22Rv1 (cell line): ENCODE data around the gene AVPI1.

Source experiments
- H3K27ac ChIP-seq: fragments of 450-650 bp; 2 replicates; pipeline ENCODE4 v1.5.1; 2017
- ZFX ChIP-seq: fragments of 450-650 bp; IDR thresholded peaks from 2 replicates; pipeline ENCODE4 v1.6.1; 2017; ENCODE audit warnings: antibody characterized with exemption, borderline replicate concordance
- TF ChIP-seq, protein P1 (sequence below): fragments of 450-650 bp; IDR thresholded peaks from 2 replicates; pipeline ENCODE4 v1.5.1; 2017; ENCODE audit warnings: mild to moderate bottlenecking

AVPI1 gene

DNA sequence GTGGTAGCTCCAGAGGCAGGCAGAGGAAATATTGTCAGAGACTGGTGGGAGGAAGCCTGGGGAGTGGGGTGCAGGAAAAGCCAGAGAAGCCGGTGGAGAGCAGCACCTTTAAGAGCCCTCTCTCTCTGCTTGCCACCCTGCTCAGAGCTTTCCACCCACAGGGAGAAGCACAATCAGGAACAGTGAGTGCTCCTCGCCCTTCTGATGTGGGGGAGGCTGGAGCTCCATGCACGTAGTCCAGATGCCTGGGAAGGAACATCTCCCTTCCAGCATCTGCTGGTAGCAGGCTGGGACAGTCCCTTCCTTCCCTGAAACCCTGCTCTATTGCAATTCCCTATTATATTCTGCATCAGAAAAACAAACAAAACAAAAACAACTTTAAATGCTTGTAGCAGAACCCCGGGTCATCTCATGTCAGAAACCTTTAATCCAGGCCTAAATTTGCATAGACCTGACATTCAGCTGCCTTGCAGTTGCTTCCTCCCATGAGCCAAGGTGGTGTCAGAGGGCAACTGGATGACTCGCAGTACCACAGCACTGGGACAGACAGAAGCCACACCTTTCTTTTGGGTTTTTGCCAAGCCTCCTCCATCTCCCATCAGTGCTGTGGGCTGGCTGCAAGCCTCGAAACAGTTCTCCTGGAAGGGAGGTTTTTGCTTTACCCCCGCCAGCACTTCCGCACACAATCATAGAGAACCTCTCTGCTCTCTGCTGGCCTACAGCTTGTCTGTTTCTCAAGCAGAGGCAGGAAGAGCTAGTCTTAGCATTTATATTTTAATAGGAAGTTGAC lies 13.1 kb downstream of the AVPI1 start:
- H3K27ac ChIP-seq, result no peak overlapping the region
- TF ChIP-seq, protein P1, sequence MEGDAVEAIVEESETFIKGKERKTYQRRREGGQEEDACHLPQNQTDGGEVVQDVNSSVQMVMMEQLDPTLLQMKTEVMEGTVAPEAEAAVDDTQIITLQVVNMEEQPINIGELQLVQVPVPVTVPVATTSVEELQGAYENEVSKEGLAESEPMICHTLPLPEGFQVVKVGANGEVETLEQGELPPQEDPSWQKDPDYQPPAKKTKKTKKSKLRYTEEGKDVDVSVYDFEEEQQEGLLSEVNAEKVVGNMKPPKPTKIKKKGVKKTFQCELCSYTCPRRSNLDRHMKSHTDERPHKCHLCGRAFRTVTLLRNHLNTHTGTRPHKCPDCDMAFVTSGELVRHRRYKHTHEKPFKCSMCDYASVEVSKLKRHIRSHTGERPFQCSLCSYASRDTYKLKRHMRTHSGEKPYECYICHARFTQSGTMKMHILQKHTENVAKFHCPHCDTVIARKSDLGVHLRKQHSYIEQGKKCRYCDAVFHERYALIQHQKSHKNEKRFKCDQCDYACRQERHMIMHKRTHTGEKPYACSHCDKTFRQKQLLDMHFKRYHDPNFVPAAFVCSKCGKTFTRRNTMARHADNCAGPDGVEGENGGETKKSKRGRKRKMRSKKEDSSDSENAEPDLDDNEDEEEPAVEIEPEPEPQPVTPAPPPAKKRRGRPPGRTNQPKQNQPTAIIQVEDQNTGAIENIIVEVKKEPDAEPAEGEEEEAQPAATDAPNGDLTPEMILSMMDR, result no peak
- no peak for TF ChIP-seq ZFX

DNA sequence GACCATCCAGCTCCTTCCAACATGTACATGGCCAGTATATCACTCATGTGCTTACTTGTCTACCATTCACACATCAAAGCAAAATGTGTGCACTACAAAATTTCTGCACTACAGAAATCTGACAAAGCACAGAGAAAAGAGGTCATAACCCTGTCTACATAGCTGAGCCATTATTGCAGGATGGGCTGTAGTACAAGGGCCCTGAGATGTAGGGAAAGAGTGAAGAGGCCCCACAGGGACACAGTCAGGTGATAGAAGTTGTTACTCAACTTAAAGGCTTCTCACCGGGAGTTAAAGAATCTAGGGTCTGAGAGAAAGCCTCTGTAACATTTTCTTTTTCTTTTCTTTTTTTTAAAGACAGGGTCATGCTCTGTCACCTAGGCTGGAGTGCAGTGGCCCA lies 17.5 kb downstream of the AVPI1 start:
- TF ChIP-seq ZFX, result no peak
- TF ChIP-seq, protein P1, result no peak
- H3K27ac ChIP-seq, result no peak overlapping the region

DNA sequence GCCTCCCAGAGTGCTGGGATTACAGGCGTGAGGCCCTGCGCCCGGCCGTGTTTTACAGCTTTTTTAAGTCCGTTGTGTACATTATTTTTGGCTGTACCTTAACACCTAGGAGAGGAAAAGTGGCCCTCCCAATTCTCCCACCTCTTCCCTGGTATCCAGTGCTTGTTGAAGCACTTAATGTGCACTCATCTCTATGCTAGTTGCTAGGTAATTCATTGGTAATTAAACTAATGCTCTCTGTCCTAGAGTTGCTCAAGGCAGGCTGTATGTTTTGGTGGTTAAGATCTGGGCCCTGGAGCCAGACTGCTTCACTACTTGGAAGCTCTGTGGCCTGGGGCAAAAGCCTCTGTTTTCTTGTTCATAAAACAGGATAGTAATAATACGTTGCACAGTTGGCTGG lies 19.6 kb downstream of the AVPI1 start:
- TF ChIP-seq ZFX, result no peak
- TF ChIP-seq, protein P1, result no peak
- no peak overlapping the region for H3K27ac ChIP-seq

DNA sequence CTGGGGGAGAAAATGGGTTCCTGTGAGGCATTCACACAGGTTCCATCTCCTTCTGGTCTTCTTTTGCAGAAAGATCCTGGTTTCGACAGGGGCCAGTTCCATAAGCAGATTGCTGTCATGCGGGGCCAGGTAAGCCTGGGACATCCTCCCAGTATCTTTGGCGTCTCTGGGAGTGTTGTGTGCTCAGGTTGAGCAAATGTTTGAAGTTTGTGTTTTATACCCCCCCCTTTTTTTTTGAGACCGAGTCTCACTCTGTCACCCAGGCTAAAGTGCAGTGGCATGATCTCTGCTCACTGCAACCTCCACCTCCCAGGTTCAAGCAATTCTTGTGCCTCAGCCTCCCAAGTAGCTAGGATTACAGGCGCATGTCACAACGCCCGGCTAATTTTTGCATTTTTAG lies 20.0 kb downstream of the AVPI1 start:
- H3K27ac ChIP-seq, result no peak overlapping the region
- TF ChIP-seq ZFX, result no peak
- TF ChIP-seq, protein P1, result no peak

DNA sequence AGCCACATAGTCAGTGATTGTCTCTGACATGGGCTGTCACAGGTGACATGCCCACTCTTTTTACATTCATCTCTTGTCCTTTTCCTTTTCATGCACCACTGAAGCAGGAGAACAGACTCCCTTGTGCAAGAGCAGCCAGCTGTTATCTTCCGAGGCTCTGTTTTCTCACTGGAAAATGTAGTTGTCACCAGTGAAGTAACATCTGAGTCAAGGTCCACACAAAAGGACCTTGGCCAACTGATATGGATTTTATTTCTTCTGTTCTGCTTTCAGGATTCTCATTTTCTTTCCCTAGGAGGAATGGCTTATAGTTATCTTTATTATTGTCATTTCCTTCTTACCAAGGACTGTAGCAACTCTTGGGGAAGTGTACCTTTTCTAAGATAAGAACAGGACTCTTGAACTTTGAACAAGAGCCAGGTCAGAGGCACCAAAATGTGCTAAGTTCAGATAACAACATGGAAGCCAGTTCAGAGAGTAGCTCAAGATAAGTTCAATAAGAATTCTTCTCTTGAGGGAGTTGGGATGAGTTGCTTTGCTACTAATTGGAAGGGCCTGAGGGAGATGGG lies 22.7 kb downstream of the AVPI1 start:
- no peak for TF ChIP-seq ZFX
- TF ChIP-seq, protein P1, result no peak
- H3K27ac ChIP-seq, result no peak overlapping the region

DNA sequence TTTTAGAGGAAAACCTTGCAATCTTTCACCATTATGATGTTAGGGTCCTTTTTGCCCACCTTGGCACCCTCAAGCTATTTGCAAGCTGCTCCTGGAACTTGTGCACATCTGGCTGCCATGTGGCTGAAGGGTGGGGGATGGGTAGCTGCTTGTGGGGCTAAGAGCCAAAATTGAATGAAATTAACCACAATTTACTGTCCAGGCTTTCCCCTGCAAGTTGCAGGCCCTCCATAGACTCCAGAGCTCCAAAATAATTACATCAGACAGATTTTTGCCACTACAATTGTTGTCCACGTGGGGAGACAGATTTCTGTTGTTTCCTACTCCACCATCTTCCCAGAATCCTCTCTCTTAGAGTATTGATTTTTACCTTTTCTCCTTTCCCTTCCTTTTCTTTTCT lies 27.5 kb downstream of the AVPI1 start:
- no peak overlapping the region for H3K27ac ChIP-seq
- TF ChIP-seq ZFX, result no peak
- TF ChIP-seq, protein P1, result no peak

DNA sequence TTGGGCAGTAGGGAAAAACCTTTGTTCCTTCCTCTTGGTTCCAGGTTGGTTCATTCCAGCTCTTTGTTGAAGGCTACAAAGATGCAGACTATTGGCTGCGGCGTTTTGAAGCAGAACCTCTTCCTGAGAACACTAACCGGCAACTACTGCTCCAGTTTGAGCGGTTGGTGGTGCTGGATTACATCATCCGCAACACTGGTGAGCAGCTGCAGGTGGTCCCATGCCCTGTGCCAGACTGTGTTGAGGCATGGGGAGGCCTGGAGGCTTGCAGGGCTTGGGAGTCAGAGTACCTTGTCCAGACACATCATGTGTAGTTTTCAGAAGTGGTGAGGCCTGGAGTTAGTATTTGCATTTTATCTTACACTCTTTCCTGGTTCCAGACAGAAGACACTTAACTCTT lies 30.3 kb downstream of the AVPI1 start:
- H3K27ac ChIP-seq, result no peak overlapping the region
- TF ChIP-seq, protein P1, result no peak
- no peak for TF ChIP-seq ZFX
